Measurements from ENCODE around the gene LBHD2.
A peak's percentile ranks its signal among the peaks of the same experiment; 100 is the strongest.

Gene LBHD2

DNA sequence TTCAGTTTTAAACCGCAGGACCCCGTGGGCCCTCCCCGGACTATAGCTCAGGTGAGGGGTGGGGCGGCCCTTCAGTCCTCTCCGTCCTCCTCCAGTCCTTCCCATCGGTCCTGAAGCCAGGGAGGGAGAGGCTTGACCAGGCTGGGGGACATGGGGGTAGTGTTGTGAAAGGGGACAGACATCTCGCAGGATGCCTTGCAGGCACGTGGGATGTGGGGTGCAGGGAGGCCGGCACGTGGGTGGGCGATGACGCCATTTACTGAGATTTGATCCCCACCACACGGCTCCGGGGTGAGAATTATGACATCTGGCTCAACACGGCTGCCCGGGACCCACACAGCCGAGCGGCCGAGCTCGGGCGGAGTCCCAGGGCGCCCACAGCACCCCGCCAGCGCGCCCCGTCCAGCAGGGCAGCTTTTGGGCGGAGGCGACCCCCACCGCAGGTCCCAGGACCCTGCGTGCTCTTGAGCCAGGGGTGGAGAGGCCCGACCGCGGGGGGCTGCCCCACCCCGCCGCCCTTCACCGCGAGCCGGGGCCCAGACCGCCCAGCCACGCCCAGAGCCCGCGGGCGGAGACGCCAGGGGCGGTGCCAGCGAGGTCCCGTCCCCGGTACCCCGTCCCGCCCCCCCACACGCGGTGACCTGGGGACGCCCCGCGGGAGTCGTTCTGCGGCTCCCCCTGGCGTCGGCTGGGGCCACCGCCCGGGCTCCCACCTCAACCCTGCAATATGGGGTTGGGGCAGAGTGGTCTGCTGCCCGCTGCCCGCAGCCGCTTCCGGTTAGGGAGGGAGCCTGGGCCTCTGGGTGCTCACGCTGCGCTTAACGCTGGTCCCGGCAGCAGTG, 7.3 kb downstream of the LBHD2 start:
- DNase-seq (ENCODE audit: low spot score): peak; percentile 49

DNA sequence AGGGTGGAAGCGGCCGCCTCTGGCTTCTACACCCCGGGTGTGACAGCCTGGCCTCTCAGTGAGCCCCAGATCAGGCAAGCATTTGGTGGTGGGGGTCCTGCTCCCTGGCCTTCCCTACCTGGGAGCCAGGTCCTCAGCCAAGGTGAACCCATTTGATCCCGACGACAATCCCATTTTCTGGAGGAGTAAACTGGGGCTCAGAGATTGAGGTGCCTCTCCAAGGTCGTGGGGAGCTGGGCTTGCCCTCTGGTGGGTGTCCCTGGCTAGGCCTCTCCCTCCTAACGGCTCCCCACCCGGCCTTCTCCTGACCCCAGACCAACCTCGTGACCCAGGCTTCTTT, 7.8 kb downstream of the LBHD2 start:
- no peak for DNase-seq (ENCODE audit: low spot score)

DNA sequence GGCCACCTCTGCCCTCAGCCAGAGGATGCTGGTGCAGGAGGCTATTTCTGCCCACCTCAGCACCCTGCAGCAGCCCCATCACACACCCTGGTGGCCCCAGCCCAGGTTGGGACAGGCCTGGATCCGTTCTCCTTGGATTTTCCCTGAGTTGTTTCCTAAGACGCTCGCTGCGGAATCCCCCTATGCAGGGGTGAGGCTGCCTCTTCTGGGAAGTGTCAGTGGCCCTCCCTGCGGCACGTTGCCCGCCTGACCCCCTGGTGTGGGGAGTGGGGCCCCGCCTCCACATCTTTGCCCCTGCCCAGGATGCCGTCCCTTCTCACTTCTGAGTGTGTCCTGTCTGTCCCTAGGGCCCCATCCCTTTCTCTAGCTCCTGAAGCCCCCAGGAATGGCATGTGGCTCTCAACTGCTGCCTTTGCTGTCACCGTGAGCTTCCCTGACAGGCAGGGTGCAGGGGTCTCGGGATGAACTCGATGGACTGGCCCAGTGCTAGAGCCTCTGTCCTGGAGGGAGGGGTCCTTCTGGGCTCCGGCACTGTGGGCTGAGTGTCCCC, 9.9 kb downstream of the LBHD2 start:
- DNase-seq (ENCODE audit: low spot score): no peak

DNA sequence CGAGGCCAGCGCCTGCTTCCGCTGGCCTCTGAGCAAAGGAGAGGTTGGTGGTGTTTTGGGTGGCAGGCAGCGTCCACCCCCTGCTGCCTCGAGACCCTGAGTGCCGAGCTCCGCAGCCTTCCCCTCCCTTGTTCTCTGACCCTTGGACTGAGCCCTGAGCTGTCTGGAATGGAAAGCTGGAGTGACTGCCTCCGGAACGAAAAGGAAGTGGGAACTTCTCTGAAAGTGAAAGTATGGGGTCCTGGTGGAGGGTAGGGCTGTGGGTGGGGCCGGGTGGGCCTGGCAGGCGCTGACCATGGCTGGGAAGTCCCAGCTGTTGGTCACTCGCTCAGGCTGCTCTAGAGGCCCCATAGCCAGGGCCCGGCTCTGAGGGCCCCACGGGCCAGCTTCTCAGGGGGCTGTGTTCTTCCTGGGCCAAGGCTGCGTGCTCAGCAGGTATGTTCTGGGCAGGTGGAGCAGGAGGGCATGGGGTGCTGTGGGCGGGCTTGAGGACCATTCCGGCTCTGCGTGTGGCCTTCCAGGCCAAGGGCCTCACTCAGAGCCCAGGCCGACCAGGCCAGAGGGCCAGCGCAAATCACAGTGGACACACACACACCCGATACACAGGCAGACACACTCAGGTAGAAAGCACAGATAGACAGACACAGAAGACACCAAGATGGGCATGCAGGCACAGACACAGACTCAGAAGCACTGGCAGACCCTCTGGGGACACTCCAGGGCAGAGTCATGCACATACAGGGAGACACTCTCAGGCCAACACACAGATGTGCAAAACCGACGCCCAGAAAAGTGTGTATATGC, 10.6 kb downstream of the LBHD2 start, which contains the start of gene EXOC3L4:
TSS of gene EXOC3L4 (plus strand) at position 320 of the 804 bp plus-strand sequence. CDS start 5,495 bp downstream, outside the sequence.
- DNase-seq (ENCODE audit: low spot score): no peak

DNA sequence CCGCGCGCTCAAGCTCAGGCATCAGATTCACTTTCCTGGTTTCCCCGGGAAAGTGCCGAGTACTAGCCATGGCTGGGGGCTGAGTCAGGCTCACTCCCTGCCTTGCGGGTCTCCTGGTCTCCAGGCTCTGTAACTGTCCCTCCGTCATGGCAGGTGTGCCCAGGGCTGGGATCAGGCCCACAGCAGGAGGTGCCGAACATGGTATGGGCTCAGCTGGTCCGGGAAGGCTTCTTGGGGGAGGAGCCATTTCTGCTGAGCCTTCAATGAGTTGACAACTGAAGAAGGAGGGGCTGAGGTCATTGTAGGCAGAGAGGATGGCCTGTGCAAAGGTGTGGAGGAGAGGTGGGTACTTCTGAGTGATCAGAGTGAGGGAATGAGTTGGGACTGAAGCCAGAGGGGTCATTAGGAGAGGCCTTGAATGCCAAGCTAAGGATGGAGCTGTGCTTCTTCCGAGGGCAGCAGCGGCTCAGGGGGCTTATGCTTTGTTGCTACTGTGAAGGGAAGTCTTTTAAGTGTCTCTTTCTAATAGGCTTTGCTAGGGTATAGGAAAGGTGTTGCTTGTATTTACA, 11.3 kb downstream of the LBHD2 start:
- no peak for DNase-seq (ENCODE audit: low spot score)

DNA sequence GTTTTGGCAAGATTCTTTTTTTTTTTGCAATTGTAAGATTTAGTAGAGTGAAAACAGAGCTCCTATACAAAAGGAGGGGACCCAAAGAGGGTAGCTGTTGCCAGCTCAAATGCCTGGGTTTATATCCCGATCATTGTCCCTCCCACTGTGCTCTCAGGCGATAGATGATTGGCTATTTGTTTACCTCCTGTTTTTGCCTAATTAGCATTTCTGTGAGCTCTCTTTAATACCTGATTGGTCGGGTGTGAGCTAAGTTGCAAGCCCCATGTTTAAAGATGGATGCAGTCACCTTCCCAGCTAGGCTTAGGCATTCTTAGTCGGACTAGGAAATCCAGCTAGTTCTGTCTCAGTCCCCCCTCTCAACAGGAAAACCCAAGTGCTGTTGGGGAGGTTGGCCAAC, 12.4 kb downstream of the LBHD2 start:
- DNase-seq (ENCODE audit: low spot score): no peak

DNA sequence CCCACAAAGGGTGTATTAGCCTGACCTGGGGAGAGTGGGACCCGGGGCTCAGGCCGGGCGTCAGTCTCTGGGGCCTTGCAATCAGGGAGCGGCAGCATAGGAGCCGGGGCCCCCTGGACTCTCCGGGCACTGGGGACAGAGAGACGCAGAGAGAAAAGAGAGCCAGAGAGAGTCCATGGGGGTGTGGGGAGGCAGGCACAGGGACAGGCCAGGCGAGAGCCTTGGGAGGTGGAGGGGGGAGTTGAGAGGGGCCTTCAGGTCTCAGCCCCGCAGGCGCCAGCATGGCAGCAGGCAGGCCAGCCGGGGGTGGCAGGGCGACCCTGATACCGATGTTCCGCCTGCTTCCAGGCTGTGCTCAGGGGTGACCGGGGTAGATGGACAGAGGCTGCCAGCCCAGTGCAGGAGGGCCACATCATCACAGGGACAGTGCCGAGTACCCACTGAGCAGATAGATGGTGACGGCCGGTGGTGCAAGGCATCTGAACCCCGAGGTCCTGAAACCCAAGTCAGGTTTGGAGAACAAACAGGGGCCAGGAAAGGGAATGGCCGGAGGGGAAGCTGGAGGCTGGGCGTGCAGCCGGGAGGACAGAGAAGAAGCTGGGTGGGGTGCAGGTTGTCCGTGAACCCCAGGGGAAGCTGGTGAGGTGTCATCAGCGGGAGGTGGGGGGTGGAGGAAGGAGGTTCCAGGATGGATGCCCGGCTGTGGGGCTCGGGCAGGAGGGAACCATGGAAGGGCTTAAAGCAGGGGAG, 13.4 kb downstream of the LBHD2 start:
- no peak for DNase-seq (ENCODE audit: low spot score)

DNA sequence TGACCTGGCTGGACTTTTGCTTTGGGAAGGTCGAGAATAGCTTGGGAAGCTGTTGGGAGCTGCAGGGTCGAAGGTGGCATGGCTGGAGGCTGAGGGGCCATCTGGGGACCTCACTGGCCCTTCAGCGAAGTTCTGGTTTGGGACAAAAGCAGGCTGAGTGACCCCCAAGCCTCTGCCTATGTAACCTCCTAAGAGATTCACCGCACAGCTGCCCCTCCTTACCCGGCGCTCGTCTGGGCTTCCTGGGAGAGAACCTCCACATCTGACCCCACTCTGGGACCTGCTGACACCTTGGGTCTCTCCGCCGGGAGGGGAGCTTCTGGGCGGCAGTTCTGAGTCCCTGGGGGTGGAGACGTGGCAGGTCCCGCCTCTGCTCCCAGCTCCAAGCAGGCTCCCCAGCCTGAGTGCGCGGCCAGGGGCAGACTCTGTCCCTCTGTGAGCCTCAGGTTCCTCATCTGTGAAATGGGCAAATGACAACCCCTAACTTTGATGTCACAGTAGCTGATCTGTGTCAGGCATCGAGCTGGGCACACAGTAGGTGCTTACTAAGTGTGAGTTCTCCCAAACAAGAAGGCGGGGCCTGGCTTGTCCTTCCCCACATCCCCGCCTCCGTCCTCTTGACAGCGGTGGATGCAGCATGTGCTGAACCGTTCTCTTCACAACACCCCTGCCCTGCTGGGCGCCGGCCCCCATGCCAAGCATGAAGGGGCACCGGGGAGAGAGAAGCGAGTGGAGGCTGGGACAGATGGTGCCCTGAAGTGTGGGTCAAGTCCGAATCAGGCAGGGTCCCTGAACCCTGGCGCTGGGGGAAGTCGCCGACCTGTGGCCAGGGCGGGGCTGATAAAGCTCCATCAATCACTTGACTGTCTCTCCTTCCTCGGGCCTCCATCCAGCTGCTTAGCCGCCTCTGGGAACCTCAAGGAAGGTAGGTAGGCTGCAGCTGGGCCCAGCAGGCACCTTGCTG, 14.3 kb downstream of the LBHD2 start:
- DNase-seq (ENCODE audit: low spot score): no peak

DNA sequence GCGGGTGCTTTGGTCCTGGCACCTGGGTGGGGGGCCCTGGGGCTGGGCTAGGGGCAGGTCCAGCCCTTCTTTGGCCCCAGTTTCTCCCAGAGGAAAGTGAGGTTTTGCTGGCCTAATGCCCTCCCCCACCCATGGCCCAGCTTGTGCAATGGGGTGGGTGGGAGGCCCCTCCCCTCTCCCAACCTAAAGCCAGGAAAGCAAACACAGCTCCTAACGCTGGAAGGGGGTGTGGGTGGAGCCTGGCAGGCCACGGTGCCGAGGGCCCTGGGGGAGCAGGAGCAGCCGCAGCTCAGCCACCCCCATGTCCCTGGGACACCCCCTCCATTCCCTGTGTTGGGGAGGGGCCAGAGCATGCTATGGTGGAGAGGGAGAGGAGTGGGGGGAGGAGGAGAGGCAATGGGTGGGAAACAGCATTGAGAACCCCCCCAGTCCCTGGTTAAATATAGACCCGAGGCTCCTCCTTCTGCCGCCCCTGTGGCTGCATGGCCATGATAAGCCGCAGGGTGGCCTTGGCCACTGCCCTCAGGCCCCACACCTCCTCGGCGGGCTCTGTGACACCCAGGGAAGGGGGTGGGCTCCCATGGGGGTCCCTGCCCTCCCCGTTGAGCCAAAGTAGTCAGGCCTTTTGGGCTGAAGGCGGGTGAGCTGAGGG, 15.2 kb downstream of the LBHD2 start:
- DNase-seq (ENCODE audit: low spot score): no peak

DNA sequence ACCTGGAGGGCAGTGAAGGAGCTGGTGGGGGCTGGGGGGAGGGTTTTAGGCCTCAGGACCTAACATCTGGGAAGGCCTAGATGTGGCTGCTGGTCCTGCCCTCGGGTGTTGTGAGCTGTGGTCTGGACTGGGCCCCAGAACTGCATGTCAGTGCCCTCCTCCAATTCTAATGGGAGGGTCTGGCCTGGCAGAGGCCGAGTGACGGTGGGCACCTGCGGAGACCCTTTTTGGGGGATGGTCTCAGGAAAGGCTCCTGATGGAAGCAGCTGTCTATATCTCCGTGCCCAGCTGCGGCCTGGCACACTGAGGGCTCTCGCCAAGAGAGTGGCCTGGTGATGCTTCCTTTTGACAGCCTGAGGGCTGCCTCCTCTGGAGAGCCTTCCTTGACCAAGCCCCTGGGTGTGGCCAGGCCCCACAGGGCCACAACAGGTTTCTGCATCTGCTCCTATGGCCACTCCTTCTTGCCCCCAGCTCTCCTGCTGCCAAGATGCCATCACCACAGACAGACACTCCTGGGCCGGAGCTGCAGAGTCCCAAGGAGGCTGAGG, 15.8 kb downstream of the LBHD2 start:
- no peak for DNase-seq (ENCODE audit: low spot score)

DNA sequence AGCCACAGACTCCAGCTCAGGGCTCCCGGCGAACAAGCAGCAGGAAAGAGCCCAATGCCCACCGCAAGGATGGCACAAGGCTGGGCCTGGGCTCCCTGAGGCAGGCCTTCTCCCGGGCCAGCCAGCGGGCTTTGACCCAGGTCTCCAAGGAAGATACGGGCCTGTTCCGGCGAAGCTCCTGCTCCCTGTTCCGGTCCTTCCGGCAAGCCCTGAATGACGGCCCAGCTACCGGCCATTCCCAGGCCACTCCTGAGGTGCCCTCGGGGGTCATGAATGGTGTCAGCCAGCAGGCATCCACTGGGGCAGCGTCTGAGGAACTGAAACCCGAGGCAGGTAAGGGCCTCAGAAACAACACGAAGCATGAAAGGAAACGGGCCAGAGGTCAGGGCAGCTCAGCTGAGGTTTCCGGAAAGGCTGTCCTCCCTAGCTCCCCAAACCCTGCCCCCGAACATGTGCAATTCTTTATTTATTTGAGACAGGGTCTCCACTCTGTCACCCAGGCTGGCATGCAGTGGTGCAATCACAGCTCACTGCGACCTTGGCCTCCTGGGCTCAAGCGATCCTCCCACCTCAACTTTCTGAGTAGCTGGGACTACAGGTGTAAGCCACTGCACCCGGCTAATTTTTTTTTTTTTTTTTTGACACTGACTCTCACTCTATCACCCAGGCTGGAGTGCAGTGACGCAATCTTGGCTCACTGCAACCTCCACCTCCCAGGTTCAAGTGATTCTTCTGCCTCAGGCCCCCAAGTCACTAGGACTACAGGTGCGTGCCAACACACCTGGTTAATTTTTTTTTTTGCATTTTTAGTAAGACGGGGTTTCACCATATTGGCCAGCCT, 16.5 kb downstream of the LBHD2 start:
- DNase-seq (ENCODE audit: low spot score): no peak

DNA sequence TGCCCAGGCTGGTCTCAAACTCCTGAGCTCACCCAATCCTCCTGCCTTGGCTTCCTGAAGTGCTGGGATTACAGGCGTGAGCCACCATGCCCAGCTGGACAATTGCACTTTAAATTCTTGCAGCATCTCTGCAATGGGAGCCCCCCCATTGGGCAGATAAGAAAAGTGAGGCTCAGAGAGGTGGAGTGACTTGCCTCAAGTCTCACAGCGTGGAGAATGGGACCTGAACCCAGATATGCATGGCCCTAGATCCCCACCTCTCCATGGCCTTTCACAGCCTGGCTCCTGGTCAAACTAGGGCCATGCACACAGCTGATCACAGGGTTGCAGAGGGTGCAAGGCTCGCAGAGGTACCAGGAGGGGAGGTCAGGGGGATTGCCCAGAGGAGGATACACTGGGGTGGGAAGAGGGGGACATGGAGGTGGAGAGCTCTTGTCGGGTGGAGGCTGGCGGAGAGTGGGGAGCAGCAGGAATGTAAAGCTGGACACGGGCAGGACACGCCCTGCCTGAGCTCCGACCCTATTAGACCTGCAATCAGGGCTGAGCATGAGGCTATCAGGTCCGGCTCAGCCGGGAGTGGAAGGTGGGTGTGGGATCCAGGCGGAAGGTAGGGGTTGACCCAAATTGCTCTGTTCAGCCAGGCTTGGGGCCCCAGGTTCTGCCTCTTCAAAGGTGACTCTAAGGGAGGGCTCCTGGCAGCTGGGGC, 17.4 kb downstream of the LBHD2 start:
- no peak for DNase-seq (ENCODE audit: low spot score)

DNA sequence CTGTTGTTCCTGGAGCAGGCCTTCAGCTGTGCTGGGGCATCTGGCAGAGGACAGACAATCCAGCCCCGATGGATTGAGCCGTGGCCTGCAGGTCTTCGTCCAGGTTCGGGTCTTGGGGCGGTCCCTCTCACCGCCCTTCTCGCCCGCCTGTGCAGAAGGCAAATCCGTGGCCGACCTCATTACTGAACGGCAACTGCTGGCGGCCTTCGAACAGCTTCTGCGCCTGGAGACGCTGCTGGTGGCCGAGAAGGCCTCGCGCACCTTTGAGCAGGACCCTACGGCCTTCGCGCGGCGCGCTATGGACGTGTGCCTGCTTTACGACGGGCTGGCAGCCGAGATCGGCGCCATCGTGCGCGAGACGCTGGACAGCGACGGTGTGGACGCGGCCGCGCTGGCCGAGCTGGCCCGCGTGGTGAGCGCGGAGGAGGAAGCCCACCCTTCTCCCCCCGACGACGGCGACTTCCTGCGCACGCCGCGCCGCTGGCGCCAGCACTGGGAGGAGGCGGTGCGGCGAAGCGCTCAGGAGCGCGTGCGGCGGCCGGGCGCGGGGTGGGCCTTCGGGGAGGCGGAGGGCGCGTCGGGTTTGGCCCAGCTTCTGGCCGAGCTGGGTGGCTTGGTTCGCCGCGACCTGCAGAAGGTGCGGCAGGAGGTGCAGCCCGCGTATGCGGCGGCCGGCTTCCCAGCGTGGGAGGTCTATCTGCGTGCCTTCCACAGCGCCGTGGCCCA, 18.1 kb downstream of the LBHD2 start:
- no peak for DNase-seq (ENCODE audit: low spot score)

DNA sequence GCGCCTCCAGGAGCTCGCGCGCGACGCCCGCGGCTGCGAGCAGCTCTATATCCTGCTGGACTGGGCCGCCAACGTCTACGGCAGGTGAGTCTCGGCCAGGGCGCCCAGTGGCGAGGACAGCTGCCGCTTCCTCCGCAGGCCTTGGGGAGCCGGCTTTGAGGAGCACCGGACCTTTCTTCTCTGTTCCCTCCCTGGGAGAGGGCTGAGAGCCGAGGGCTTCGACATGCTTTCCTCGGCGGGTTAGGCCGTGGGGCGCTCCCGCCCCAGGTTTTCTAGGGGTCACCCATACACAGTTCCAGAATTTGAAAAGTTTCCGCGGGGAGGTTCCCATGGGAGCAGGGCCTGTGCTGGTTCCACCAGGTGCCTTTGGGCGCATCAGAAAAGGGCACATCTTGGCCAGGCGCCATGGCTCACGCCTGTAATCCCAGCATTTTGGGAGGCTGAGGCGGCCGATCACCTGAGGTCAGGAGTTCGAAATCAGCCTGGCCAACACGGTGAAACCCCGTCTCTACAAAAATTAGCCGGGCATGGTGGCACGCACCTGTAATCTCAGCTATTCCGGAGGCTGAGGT, 18.8 kb downstream of the LBHD2 start:
- no peak for DNase-seq (ENCODE audit: low spot score)

DNA sequence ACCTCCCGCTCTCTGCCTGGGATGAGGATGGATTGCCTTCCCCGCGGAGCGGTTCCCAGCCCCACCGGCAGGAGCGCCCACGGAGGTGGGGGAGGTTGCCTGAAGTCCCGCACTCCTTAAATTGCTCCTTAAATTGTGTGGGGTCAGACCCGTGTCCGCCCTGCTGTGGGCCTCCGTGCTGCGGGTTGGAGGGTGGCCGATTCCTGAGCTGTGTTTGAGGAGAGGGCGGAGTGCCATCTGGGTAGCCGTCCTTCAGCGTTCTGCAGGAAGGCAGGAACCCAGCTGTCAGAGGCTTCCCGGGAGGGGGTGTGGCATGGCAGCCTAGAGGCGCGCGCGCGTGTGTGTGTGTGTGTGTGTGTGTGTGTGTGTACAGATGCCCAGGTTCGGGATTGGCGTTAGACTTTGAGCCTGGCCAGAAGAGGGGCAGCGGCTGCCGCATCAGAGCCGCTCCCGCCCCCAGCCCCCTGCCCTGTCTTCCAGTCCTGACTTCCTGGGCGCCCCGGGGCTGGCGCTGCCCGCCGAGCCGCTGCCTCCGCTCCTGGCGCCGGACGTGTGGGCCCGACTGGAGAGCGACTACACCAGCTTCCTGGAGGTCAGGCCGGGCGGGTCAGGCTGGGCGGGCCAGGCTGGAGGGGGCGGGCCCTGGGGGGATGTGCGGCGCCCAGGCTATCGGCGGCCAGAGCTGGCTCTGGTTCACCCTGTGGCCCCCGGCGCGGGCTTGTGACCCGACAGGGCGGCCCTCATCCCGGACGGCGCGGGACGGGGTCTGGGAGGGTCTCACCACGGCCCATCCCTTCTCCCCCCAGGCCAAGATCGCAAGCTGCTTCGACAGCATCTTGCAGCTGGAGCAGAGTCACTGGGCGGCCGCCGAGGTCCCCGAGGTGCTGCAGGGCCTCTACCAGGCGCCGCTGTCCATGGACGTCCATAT, 19.7 kb downstream of the LBHD2 start:
- DNase-seq (ENCODE audit: low spot score): no peak

DNA sequence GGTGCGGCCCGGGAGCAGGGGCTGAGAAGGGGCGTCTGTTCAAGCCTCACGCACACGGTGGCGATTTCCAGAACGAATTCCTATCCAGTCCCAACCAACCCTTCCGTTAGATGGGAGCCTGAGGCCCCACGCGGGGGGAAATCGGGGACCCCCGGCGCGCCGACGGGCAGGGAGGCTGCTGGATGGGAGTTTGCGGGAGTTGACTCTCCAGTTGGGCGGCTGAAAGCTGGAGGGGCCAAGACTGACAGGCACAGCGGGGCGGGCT, 20.3 kb downstream of the LBHD2 start:
- DNase-seq (ENCODE audit: low spot score): no peak
